ENCODE measurements around the gene SLC44A1.

SLC44A1 gene

GRCh38 chr9:105484226-105484625, 239.8 kb downstream of the SLC44A1 start:
- no peak for ATAC-seq

GRCh38 chr9:105485131-105485530, 240.7 kb downstream of the SLC44A1 start:
- no peak for ATAC-seq

All from activated CD4-positive, CD25-positive, alpha-beta regulatory T cell treated with anti-CD3 and anti-CD28 coated beads, Interleukin-2, amount 50 U/mL, for 24 hours (primary cell).